Measurements from ENCODE around the gene GPAT2.
"Not testable (repeated sequence)": the region's sequence is repeated elsewhere in the genome, so short reads cannot be mapped to it uniquely, and the experiment has no call there.

The GPAT2 gene

GRCh38 chr2:96034792-96035191 lies at the start of gene GPAT2:
Gene GPAT2 (minus strand): TSS chr2:96034916. CDS start chr2:96032359, 2,557 bp downstream.
- DNase-seq (ENCODE audit: low read depth in 1 of 2, low spot score in 1 of 2), result not testable (repeated sequence)

- no peak for DNase-seq (ENCODE audit: low read depth in 1 of 2, low spot score in 1 of 2)
Observed at GRCh38 chr2:96083989-96084857, 49.5 kb upstream of the GPAT2 start.

GRCh38 chr2:96083064-96083939 lies 48.6 kb upstream of the GPAT2 start:
- DNase-seq (ENCODE audit: low read depth in 1 of 2, low spot score in 1 of 2), result no peak

GRCh38 chr2:96082211-96083063 lies 47.7 kb upstream of the GPAT2 start:
- DNase-seq (ENCODE audit: low read depth in 1 of 2, low spot score in 1 of 2), result no peak

- no peak for DNase-seq (ENCODE audit: low read depth in 1 of 2, low spot score in 1 of 2)
Observed at GRCh38 chr2:96081042-96081441, 46.3 kb upstream of the GPAT2 start.

GRCh38 chr2:96075199-96075771 lies 40.6 kb upstream of the GPAT2 start:
- DNase-seq (ENCODE audit: low read depth in 1 of 2, low spot score in 1 of 2), result no peak

GRCh38 chr2:96074156-96074555 lies 39.4 kb upstream of the GPAT2 start:
- no peak for DNase-seq (ENCODE audit: low read depth in 1 of 2, low spot score in 1 of 2)

- DNase-seq (ENCODE audit: low read depth in 1 of 2, low spot score in 1 of 2), result no peak
Observed at GRCh38 chr2:96073170-96073775, 38.6 kb upstream of the GPAT2 start.

GRCh38 chr2:96072746-96073145 lies 38.0 kb upstream of the GPAT2 start:
- no peak for DNase-seq (ENCODE audit: low read depth in 1 of 2, low spot score in 1 of 2)

- not testable (repeated sequence) for DNase-seq (ENCODE audit: low read depth in 1 of 2, low spot score in 1 of 2)
Observed at GRCh38 chr2:96071977-96072491, 37.3 kb upstream of the GPAT2 start.

- not testable (repeated sequence) for DNase-seq (ENCODE audit: low read depth in 1 of 2, low spot score in 1 of 2)
Observed at GRCh38 chr2:96071087-96071976, 36.6 kb upstream of the GPAT2 start.

GRCh38 chr2:96070351-96070750 lies 35.6 kb upstream of the GPAT2 start:
- not testable (repeated sequence) for DNase-seq (ENCODE audit: low read depth in 1 of 2, low spot score in 1 of 2)

GRCh38 chr2:96069878-96070277 lies 35.2 kb upstream of the GPAT2 start:
- DNase-seq (ENCODE audit: low read depth in 1 of 2, low spot score in 1 of 2), result not testable (repeated sequence)

GRCh38 chr2:96067902-96068581 lies 33.3 kb upstream of the GPAT2 start:
- DNase-seq (ENCODE audit: low read depth in 1 of 2, low spot score in 1 of 2), result not testable (repeated sequence)

GRCh38 chr2:96067098-96067660 lies 32.5 kb upstream of the GPAT2 start:
- not testable (repeated sequence) for DNase-seq (ENCODE audit: low read depth in 1 of 2, low spot score in 1 of 2)

GRCh38 chr2:96066511-96066910 lies 31.8 kb upstream of the GPAT2 start:
- not testable (repeated sequence) for DNase-seq (ENCODE audit: low read depth in 1 of 2, low spot score in 1 of 2)

GRCh38 chr2:96065954-96066353 lies 31.2 kb upstream of the GPAT2 start:
- DNase-seq (ENCODE audit: low read depth in 1 of 2, low spot score in 1 of 2), result not testable (repeated sequence)

- DNase-seq (ENCODE audit: low read depth in 1 of 2, low spot score in 1 of 2), result no peak
Observed at GRCh38 chr2:96065381-96065930, 30.7 kb upstream of the GPAT2 start.

Data from activated T-helper 1 cell treated with anti-CD3 and anti-CD28 coated beads, Interleukin-2, amount 50 U/mL, for 16 hours (primary cell).